ENCODE results near the gene NPAT. TPM values are rescaled to one million over a fixed set of nuclear protein-coding genes. Genes with fewer than 3 reads are reported as not detected.

The NPAT gene
- total RNA-seq (2012; rRNA removed) (10.6 and 13.3 TPM in 2 replicates), polyA plus RNA-seq (2012; rRNA removed) (2.8 and 3.1 TPM in 2 replicates), Bru-seq, nascent RNA (percentile 72 among the genes with signal in this experiment), BruChase-seq, experiment 1, labeled RNA remaining after a 6-hour chase (percentile 69 among the genes with signal in this experiment), BruChase-seq, experiment 2, labeled RNA remaining after a 2-hour chase (percentile 74 among the genes with signal in this experiment)
- polyA plus RNA-seq (2012; cell fraction: cytosol; rRNA removed): 0.54 and 0.68 TPM in 2 replicates
- polyA plus RNA-seq (2012; cell fraction: nucleus; rRNA removed; ENCODE audit: low replicate concordance): 0.60 and 4.7 TPM in 2 replicates
- long read RNA-seq, partial matches to known transcripts: 2 of 2 reads
- long read RNA-seq, other reads (novel, unspliced or antisense): 0 of 2 reads

DNA sequence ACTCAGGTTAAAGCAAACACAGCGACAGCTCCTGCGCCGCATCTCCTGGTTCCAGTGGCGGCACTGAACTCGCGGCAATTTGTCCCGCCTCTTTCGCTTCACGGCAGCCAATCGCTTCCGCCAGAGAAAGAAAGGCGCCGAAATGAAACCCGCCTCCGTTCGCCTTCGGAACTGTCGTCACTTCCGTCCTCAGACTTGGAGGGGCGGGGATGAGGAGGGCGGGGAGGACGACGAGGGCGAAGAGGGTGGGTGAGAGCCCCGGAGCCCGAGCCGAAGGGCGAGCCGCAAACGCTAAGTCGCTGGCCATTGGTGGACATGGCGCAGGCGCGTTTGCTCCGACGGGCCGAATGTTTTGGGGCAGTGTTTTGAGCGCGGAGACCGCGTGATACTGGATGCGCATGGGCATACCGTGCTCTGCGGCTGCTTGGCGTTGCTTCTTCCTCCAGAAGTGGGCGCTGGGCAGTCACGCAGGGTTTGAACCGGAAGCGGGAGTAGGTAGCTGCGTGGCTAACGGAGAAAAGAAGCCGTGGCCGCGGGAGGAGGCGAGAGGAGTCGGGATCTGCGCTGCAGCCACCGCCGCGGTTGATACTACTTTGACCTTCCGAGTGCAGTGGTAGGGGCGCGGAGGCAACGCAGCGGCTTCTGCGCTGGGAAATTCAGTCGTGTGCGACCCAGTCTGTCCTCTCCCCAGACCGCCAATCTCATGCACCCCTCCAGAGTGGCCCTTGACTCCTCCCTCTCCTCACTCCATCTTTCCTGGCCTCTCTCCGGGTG lies at the start of gene NPAT, which contains the start of gene ATM:
NPAT (minus strand) TSS at position 65 of the 774 bp plus-strand sequence. CDS start 102 bp downstream, outside the sequence.
ATM (plus strand) TSS at position 494 of the 774 bp plus-strand sequence. CDS start 4,558 bp downstream, outside the sequence.
- peak within 1 kb of the TSS; percentile 56 to 85 for H4K8ac ChIP-seq (ENCODE audit: low read depth in 2 of 2, low read length in 2 of 2)
- dilution Hi-C loops (cut with HindIII; ENCODE audit: low sequenced_read_pairs, unreplicated experiment) (no loop called here), in situ Hi-C loops (cut with MboI; ENCODE audit: low sequenced_read_pairs) (no loop called here), intact Hi-C loops (cut with micrococcal nuclease) (loop anchor here (2.0 to 10.0 kb wide), 4 partner anchors 100 to 426 kb away; partner anchors contain the start of genes ACAT1 and C11orf65)
- peak within 1 kb of the TSS; percentile 92 for H2AK9ac ChIP-seq (replicated peaks; ENCODE audit: low read depth, low read length, poor library complexity)
- peak within 1 kb of the TSS; percentile 95 for H3K23ac ChIP-seq (ENCODE audit: low read depth, low read length)
- H2AFZ ChIP-seq (replicated peaks; ENCODE audit: low read length, poor library complexity): peak within 1 kb of the TSS; percentile 97
- H3K4me2 ChIP-seq (ENCODE audit: low read depth, low read length): peak within 1 kb of the TSS; percentile 89
- H4K5ac ChIP-seq (ENCODE audit: low read depth, low read length): peak within 1 kb of the TSS; percentile 87
- H3K9me1 ChIP-seq (ENCODE audit: insufficient read depth, low read length): peaks cover 6% of the 10 kb centered on the region; the same call in 1 of the 2 replicates
- peak within 1 kb of the TSS; percentile 97 for H2BK5ac ChIP-seq (ENCODE audit: low read depth, low read length, poor library complexity, severe bottlenecking)
- H3K9me3 ChIP-seq (ENCODE audit: control insufficient read depth, insufficient read depth, low read length): no peaks in the 10 kb centered on the region
- ChIA-PET CTCF (interaction anchor here (0.6 to 1.1 kb wide), 3 partner anchors 14 to 426 kb away, joined by 3 read pairs; no protein-coding TSS in a partner anchor), POLR2A (ENCODE audit: unreplicated experiment) (no interaction called here)
- peak within 1 kb of the TSS; percentile 92 for H3K9ac ChIP-seq (ENCODE audit: low read depth, low read length)
- peak; percentile 95 for ATAC-seq (ENCODE audit: low read depth)
- H3K18ac ChIP-seq (ENCODE audit: low read depth, low read length): peak within 1 kb of the TSS; percentile 69
- BruUV-seq (replicated peaks): no TSS peak
- H4K91ac ChIP-seq (ENCODE audit: insufficient read depth, low read depth, low read length): peak within 1 kb of the TSS; percentile 95
- H3K27ac ChIP-seq (ENCODE audit: insufficient read depth, low read length): peak within 1 kb of the TSS; percentile 95
- H3K4me1 ChIP-seq (ENCODE audit: control insufficient read depth, insufficient read depth, low read length): peaks cover 4% of the 10 kb centered on the region; the same call in 1 of the 2 replicates
- H2BK120ac ChIP-seq (ENCODE audit: low read depth, low read length): peak within 1 kb of the TSS; percentile 89
- peak within 1 kb of the TSS; percentile 95 for H3K14ac ChIP-seq (replicated peaks; ENCODE audit: low read depth, low read length)
- peaks cover 16 to 56% of the 10 kb centered on the region in 2 experiments for H3K79me1 ChIP-seq (ENCODE audit: low read depth in 1 of 2, low read length in 2 of 2)
- H2BK15ac ChIP-seq (ENCODE audit: low read depth, low read length): peak within 1 kb of the TSS; percentile 57; the same call in 1 of the 3 replicates
- peak within 1 kb of the TSS; percentile 93 for H3K4ac ChIP-seq (ENCODE audit: low read depth, low read length)
- H3K27me3 ChIP-seq (ENCODE audit: control insufficient read depth, insufficient read depth, low read length): no peaks in the 10 kb centered on the region
- H2AK5ac ChIP-seq (ENCODE audit: low read depth, low read length): peak within 1 kb of the TSS; percentile 62
- peak within 1 kb of the TSS; percentile 73 for H3K4me3 ChIP-seq (ENCODE audit: insufficient read depth, low read depth, low read length)
- peak within 1 kb of the TSS; percentile 15; the same call in 1 of the 2 replicates for H2BK20ac ChIP-seq (ENCODE audit: low read depth, low read length)
- H4K20me1 ChIP-seq (ENCODE audit: insufficient read depth, low read length): peaks cover 4% of the 10 kb centered on the region; the same call in 1 of the 2 replicates
- WGBS, 2 experiments (ENCODE audit: extremely low coverage in 2 of 2, insufficient read length in 1 of 2): 1% methylated on average over 43 of the region's 70 CpGs; no CpG with 5 or more reads in 1 of the 2 experiments
- no peaks in the 10 kb centered on the region; the same call in 1 of the 2 replicates for H3K36me3 ChIP-seq (ENCODE audit: control insufficient read depth, insufficient read depth, low read length)
- DNase-seq: peak; percentile 99
- peak within 1 kb of the TSS; percentile 95 for H3K56ac ChIP-seq (ENCODE audit: extremely low read depth, insufficient read depth, low read length)
- TF ChIP-seq MAFK (IDR thresholded peaks at IDR 0.05; ENCODE audit: low read depth, low read length) (no peak), RCOR1 (IDR thresholded peaks at IDR 0.05; ENCODE audit: insufficient replicate concordance, low read length) (no peak), CHD1 (IDR thresholded peaks at IDR 0.05; ENCODE audit: low read depth, low read length) (no peak), MAZ (IDR thresholded peaks at IDR 0.05; ENCODE audit: borderline replicate concordance, low read depth, low read length) (peak; percentile 76; the same call in 1 of the 2 replicates), POLR2A (IDR thresholded peaks at IDR 0.05; ENCODE audit: low read depth, low read length) (peak; percentile 94; the same call in 1 of the 2 replicates), CEBPB (IDR thresholded peaks at IDR 0.05; ENCODE audit: low read depth, low read length) (no peak), RAD21 (IDR thresholded peaks at IDR 0.05; ENCODE audit: low read length) (peak; percentile 65), MXI1 (IDR thresholded peaks at IDR 0.05; ENCODE audit: borderline replicate concordance, low read depth, low read length) (peak; percentile 97), FOS (IDR thresholded peaks at IDR 0.05; ENCODE audit: low read depth, low read length) (no peak), RFX5 (IDR thresholded peaks at IDR 0.05; ENCODE audit: low read depth, low read length) (no peak), NFE2L2 (IDR thresholded peaks at IDR 0.05; ENCODE audit: low read depth, low read length) (no peak)
- TF ChIP-seq, protein P1, sequence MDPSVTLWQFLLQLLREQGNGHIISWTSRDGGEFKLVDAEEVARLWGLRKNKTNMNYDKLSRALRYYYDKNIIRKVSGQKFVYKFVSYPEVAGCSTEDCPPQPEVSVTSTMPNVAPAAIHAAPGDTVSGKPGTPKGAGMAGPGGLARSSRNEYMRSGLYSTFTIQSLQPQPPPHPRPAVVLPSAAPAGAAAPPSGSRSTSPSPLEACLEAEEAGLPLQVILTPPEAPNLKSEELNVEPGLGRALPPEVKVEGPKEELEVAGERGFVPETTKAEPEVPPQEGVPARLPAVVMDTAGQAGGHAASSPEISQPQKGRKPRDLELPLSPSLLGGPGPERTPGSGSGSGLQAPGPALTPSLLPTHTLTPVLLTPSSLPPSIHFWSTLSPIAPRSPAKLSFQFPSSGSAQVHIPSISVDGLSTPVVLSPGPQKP (IDR thresholded peaks at IDR 0.05; ENCODE audit: borderline replicate concordance, low read depth, low read length): peak; percentile 62; the same call in 1 of the 2 replicates
- TF ChIP-seq, protein P2, sequence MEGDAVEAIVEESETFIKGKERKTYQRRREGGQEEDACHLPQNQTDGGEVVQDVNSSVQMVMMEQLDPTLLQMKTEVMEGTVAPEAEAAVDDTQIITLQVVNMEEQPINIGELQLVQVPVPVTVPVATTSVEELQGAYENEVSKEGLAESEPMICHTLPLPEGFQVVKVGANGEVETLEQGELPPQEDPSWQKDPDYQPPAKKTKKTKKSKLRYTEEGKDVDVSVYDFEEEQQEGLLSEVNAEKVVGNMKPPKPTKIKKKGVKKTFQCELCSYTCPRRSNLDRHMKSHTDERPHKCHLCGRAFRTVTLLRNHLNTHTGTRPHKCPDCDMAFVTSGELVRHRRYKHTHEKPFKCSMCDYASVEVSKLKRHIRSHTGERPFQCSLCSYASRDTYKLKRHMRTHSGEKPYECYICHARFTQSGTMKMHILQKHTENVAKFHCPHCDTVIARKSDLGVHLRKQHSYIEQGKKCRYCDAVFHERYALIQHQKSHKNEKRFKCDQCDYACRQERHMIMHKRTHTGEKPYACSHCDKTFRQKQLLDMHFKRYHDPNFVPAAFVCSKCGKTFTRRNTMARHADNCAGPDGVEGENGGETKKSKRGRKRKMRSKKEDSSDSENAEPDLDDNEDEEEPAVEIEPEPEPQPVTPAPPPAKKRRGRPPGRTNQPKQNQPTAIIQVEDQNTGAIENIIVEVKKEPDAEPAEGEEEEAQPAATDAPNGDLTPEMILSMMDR (conservative IDR thresholded peaks at IDR 0.05; ENCODE audit: low read depth, low read length): peak; percentile 93
